SH-SY5Y (cell line): ENCODE data around the gene KCNAB1.

Experiments used
- GATA2 ChIP-seq: IDR thresholded peaks from 2 replicates; pipeline ENCODE4 v1.6.1; 2011; ENCODE audit warnings: mild to moderate bottlenecking, low read depth, low read length
- GATA3 ChIP-seq: IDR thresholded peaks from 2 replicates; pipeline ENCODE4 v1.6.1; 2011; ENCODE audit warnings: low read depth, mild to moderate bottlenecking, low read length, moderate library complexity

- TF ChIP-seq GATA2, result no peak
- no peak for TF ChIP-seq GATA3
These were observed 96.5 kb downstream of the KCNAB1 start for GRCh38 chr3:156216852-156217251.
